Prostate gland (tissue), 2 donors: ENCODE measurements around the gene CEP76. TPM values are rescaled to one million over a fixed set of nuclear protein-coding genes. Genes with fewer than 3 reads are reported as not detected.
"Not testable (repeated sequence)": the region's sequence is repeated elsewhere in the genome, so short reads cannot be mapped to it uniquely, and the experiment has no call there.

Experiments used
- DNase-seq: peaks from one replicate; pipeline ENCODE4 v3.0.0-alpha.2; 2019; ENCODE audit warnings: low spot score
- H3K27ac ChIP-seq, 2 donors: fragments of 200-600 bp; sonication (generic); 2 replicates each; pipeline ENCODE4 v1.5.1; 2017 to 2019
- H3K27me3 ChIP-seq: fragments of 200-600 bp; sonication (generic); replicated peaks from 2 replicates; pipeline ENCODE4 v1.5.1; 2019; ENCODE audit not compliant: insufficient read depth
- H3K36me3 ChIP-seq, 2 donors: fragments of 200-600 bp; sonication (generic); 1 replicate in 1 of 2; 2 replicates in 1 of 2; pipeline versions ENCODE4 v1.5.1 to v1.8.1; 2017 to 2019
- H3K4me1 ChIP-seq: fragments of 200-600 bp; sonication (generic); replicated peaks from 2 replicates; pipeline ENCODE4 v1.5.1; 2019
- H3K4me3 ChIP-seq, 2 donors: fragments of 200-600 bp; sonication (generic); 2 replicates each; pipeline ENCODE4 v1.5.1; 2017 to 2019
- H3K9me3 ChIP-seq: fragments of 200-600 bp; sonication (generic); 2 replicates; pipeline ENCODE4 v1.5.1; 2017
- POLR2A ChIP-seq: fragments of 450-650 bp; IDR thresholded peaks from one replicate; pipeline ENCODE4 v1.6.1; 2016; ENCODE audit warnings: antibody characterized with exemption, mild to moderate bottlenecking
- POLR2AphosphoS5 ChIP-seq: sonication (generic); formaldehyde crosslinking; IDR thresholded peaks from one replicate; pipeline ENCODE4 v1.6.1; 2017; ENCODE audit warnings: antibody characterized with exemption
- WGBS: methylation state at CpG from one replicate; pipeline ENCODE4 v1.1.5; 2018; 5-methylcytosine and 5-hydroxymethylcytosine counted together
- intact Hi-C: fragments of 100-400 bp; cut with DNase I; formaldehyde crosslinking; loops from one replicate; pipeline ENCODE4 v1.14.2; 2022
- total RNA-seq, 2 donors: library from RNA; depleted of rRNA; stranded (reverse); fragments of >200 nt; gene quantifications; one replicate each; pipeline ENCODE4 v1.1.0, GENCODE V29; 2016
- TF ChIP-seq, protein P1 (sequence below), 4 experiments: fragments of 200-600 bp in 2 of 4; fragments of 450-650 bp in 2 of 4; sonication (generic) in 2 of 4; IDR thresholded peaks; 1 replicate in 3 of 4; 2 replicates in 1 of 4; pipeline ENCODE4 v1.5.1; 2016 to 2019; ENCODE audit warnings: antibody characterized with exemption in 4 of 4, mild to moderate bottlenecking in 2 of 4, moderate library complexity in 2 of 4

CEP76 gene
- total RNA-seq, 2 donors from 2014 or later: 10.5 to 13.3 TPM

DNA sequence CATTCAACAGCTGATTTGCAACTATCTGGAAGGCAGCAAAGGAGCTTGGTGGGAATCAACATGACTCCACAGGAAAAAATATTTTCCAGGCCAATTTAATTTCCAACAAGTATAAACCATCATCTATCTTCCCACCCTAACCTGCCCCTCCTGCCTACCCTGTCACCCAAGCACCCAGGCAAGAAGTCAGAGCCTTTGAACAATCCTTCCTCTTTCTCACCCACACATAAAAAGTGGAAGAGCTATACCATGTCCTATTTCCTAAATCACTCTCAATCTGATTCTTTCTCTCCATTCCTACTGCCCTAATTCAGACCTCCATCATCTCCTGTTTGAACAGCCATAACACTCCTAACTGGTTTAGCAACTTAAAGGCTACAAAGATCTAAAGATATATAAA lies 57.3 kb downstream of the CEP76 start:
- no peak for TF ChIP-seq POLR2A
- no peaks in the 10 kb centered on the region for H3K27me3 ChIP-seq
- H3K27ac ChIP-seq: no peak overlapping the region
- H3K4me3 ChIP-seq: no peak overlapping the region
- no peaks in the 10 kb centered on the region for H3K36me3 ChIP-seq
- no peaks in the 10 kb centered on the region for H3K9me3 ChIP-seq
- no peaks in the 10 kb centered on the region for H3K4me1 ChIP-seq
- DNase-seq: no peak
- intact Hi-C loops: no loop called here

DNA sequence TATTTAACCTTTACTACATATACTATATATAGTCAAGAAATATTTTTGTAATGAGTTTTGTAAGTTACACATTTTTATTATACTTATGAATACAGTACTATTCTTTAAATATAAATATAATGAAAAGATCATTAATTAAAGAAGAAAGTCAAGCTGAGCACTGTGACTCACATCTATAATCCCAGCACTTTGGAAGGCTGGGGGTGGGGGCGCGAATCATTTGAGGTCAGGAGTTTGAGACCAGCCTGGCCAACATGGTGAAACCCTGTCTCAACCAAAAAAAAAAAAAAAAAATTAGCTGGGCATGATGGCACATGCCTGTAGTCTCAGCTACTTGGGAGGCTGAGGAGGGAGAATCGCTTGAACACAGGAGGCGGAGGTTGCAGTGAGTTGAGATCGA lies 58.8 kb downstream of the CEP76 start:
- DNase-seq, H3K36me3 ChIP-seq, H3K27ac ChIP-seq, H3K4me1 ChIP-seq, H3K4me3 ChIP-seq, intact Hi-C loops, H3K9me3 ChIP-seq, H3K27me3 ChIP-seq: not testable (repeated sequence)
- WGBS: 93% methylated on average over 5 of the region's 5 CpGs

DNA sequence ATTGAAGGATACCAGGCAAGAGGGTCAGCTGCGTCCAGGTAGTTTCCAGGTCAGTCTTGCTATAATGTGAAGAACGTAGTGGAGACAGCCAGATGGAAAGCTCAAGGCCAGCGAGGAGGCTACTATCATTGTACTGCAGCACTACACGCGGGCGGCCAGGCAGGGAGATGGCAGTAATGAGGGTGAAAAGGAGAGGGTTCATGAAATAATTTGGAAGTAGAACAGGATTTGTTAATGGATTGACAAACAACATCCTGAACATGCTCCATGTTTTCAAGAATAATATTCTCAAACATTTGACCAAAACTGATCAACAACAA lies 61.7 kb downstream of the CEP76 start:
- intact Hi-C loops: no loop called here
- Histone ChIP-seq H3K36me3 (no peaks in the 10 kb centered on the region), H3K4me3 (no peak overlapping the region), H3K9me3 (no peaks in the 10 kb centered on the region), H3K27me3 (no peaks in the 10 kb centered on the region), H3K27ac (no peak overlapping the region), H3K4me1 (no peaks in the 10 kb centered on the region)
- no peak for TF ChIP-seq POLR2A
- TF ChIP-seq POLR2AphosphoS5: no peak
- TF ChIP-seq, protein P1, sequence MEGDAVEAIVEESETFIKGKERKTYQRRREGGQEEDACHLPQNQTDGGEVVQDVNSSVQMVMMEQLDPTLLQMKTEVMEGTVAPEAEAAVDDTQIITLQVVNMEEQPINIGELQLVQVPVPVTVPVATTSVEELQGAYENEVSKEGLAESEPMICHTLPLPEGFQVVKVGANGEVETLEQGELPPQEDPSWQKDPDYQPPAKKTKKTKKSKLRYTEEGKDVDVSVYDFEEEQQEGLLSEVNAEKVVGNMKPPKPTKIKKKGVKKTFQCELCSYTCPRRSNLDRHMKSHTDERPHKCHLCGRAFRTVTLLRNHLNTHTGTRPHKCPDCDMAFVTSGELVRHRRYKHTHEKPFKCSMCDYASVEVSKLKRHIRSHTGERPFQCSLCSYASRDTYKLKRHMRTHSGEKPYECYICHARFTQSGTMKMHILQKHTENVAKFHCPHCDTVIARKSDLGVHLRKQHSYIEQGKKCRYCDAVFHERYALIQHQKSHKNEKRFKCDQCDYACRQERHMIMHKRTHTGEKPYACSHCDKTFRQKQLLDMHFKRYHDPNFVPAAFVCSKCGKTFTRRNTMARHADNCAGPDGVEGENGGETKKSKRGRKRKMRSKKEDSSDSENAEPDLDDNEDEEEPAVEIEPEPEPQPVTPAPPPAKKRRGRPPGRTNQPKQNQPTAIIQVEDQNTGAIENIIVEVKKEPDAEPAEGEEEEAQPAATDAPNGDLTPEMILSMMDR (IDR thresholded peaks at IDR 0.05): no peak
- no peak for DNase-seq
- WGBS: 92% methylated on average over 6 of the region's 6 CpGs

DNA sequence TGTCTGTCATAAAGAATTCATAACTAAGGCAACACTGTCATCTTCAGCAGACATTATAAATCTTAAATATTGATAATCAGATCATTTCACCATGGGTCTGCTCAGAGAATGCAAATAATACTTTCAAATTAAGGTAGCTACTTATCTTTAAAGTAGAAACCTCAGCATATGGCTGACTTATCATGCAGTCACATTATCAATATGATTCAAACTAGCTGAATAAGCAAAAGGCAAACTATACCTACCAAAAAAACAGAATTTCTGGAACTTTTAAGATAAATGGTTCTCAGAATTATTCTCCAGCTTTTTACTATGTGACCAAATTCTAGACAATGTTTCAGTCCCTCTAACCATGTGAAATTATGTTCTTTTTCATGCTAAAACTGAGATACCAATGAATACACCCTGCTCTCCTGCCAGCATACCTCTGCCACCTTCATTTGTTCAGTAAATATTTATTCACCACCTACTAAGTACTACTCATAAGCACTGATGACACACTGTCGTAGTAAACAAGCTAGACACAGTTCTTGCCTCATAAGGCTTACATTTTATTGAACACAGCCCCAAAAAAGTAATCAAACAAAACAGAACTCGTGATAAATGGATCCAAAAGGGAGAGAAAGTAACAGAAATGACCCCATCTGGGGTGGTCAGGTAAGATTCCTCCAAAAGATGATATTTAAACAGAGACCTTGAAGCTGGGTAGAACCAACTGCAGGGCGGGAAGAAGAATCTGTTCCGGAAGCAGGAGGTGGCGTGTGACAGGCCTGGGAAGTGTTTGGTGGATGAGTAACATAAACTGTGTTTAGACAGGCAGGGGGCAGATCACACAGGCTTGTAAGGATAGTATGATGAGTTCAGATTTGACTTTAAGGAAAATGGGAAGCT lies 62.3 kb downstream of the CEP76 start:
- H3K4me1 ChIP-seq: no peaks in the 10 kb centered on the region
- 63% methylated on average over 5 of the region's 5 CpGs for WGBS
- DNase-seq: no peak
- no peaks in the 10 kb centered on the region for H3K27me3 ChIP-seq
- H3K36me3 ChIP-seq: no peaks in the 10 kb centered on the region
- H3K9me3 ChIP-seq: no peaks in the 10 kb centered on the region
- TF ChIP-seq POLR2A: no peak
- TF ChIP-seq, protein P1 (IDR thresholded peaks at IDR 0.05): no peak
- no peak for TF ChIP-seq POLR2AphosphoS5
- intact Hi-C loops: no loop called here
- H3K27ac ChIP-seq: no peak overlapping the region
- no peak overlapping the region for H3K4me3 ChIP-seq

DNA sequence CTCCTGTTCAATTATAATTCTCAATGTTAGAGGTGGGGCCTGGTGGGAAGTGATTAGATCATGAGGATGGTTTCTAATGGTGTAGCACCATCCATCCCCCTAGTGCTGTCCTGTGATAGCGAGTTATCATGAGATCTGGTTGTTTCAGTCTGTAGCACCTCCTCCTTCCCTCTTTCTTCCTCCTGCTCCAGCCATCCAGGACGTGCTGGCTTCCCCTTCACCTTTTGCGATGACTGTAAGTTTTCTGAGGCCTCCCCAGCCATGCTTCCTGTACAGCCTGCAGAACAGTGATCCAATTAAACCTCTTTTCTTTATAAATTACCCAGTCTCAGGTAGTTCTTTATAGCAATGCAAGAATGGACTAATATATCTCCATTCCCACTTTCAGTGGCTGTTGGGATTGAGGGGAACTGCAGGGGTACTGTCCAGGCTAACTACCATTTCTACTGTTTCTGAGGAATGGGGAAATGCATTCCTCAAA lies 63.8 kb downstream of the CEP76 start:
- Histone ChIP-seq H3K4me1 (no peaks in the 10 kb centered on the region), H3K27me3 (no peaks in the 10 kb centered on the region), H3K4me3 (no peak overlapping the region), H3K36me3 (no peaks in the 10 kb centered on the region), H3K9me3 (no peaks in the 10 kb centered on the region), H3K27ac (no peak overlapping the region)
- TF ChIP-seq, protein P1 (IDR thresholded peaks at IDR 0.05): no peak
- TF ChIP-seq POLR2A: no peak
- TF ChIP-seq POLR2AphosphoS5: no peak
- DNase-seq: no peak
- WGBS: 67% methylated on average over 3 of the region's 3 CpGs
- intact Hi-C loops: no loop called here
